GM23338 (cell line): ENCODE data around the gene ASTL. TPM values are rescaled to one million over a fixed set of nuclear protein-coding genes. Genes with fewer than 3 reads are reported as not detected.

Source experiments
- ATAC-seq: fragments of 200-7000 bp; cut with Tn5 transposase; 3 replicates; pipeline ENCODE4 v1.9.1; 2020
- DNase-seq: peaks from one replicate; pipeline ENCODE4 v3.0.0-alpha.2; 2015; ENCODE audit warnings: low spot score
- H2AFZ ChIP-seq: fragments of 200-600 bp; sonication (generic); 2 replicates; pipeline ENCODE4 v1.8.0; 2016; ENCODE audit warnings: antibody characterized with exemption, mild to moderate bottlenecking, moderate library complexity
- H3F3A ChIP-seq: fragments of 200-600 bp; sonication (generic); replicated peaks from 2 replicates; pipeline ENCODE4 v1.8.0; 2017; ENCODE audit warnings: antibody characterized with exemption, mixed run types, low read depth
- H3K27ac ChIP-seq: fragments of 200-600 bp; sonication (generic); 2 replicates; pipeline ENCODE4 v1.6.1; 2016; ENCODE audit warnings: low read depth
- H3K27me3 ChIP-seq: fragments of 200-600 bp; sonication (generic); 2 replicates; pipeline ENCODE4 v1.8.0; 2016; ENCODE audit warnings: mild to moderate bottlenecking, mixed run types, moderate library complexity; ENCODE audit not compliant: insufficient read depth
- H3K36me3 ChIP-seq: fragments of 200-600 bp; sonication (generic); 2 replicates; pipeline ENCODE4 v1.8.0; 2016; ENCODE audit warnings: mild to moderate bottlenecking; ENCODE audit not compliant: insufficient read depth
- H3K4me1 ChIP-seq: fragments of 200-600 bp; sonication (generic); 2 replicates; pipeline ENCODE4 v1.8.0; 2016; ENCODE audit warnings: mild to moderate bottlenecking, moderate library complexity; ENCODE audit not compliant: insufficient read depth
- H3K4me2 ChIP-seq: fragments of 200-600 bp; sonication (generic); 2 replicates; pipeline ENCODE4 v1.7.1; 2017; ENCODE audit warnings: mixed run types
- H3K4me3 ChIP-seq: fragments of 200-600 bp; sonication (generic); 2 replicates; pipeline ENCODE4 v1.6.1; 2016; ENCODE audit warnings: mixed run types
- H3K79me2 ChIP-seq: fragments of 200-600 bp; sonication (generic); replicated peaks from 2 replicates; pipeline ENCODE4 v1.8.0; 2017; ENCODE audit warnings: mild to moderate bottlenecking; ENCODE audit not compliant: insufficient read depth
- H3K9me2 ChIP-seq: fragments of 200-600 bp; sonication (generic); 2 replicates; pipeline ENCODE4 v1.8.0; 2017; ENCODE audit not compliant: insufficient read depth
- H4K20me1 ChIP-seq: fragments of 200-600 bp; sonication (generic); replicated peaks from 2 replicates; pipeline ENCODE4 v1.8.0; 2017; ENCODE audit warnings: mild to moderate bottlenecking; ENCODE audit not compliant: insufficient read depth
- H3K27ac Mint-ChIP-seq: 2 replicates; pipeline ENCODE4 v1.8.0; 2020; ENCODE audit warnings: inconsistent platforms, mild to moderate bottlenecking, moderate library complexity, mixed read lengths
- H3K27me3 Mint-ChIP-seq: 3 replicates; pipeline ENCODE4 v1.8.0; 2022; ENCODE audit warnings: low read depth, mild to moderate bottlenecking, moderate library complexity, mixed read lengths, inconsistent platforms; ENCODE audit not compliant: insufficient read depth, poor library complexity
- H3K36me3 Mint-ChIP-seq: 3 replicates; pipeline ENCODE4 v1.8.0; 2021; ENCODE audit warnings: low read depth, mild to moderate bottlenecking, inconsistent platforms, moderate library complexity, mixed read lengths
- H3K4me1 Mint-ChIP-seq: 3 replicates; pipeline ENCODE4 v1.8.0; 2020; ENCODE audit warnings: mild to moderate bottlenecking, inconsistent platforms, mixed read lengths
- H3K4me3 Mint-ChIP-seq: 3 replicates; pipeline ENCODE4 v1.8.0; 2021; ENCODE audit warnings: moderate library complexity, mild to moderate bottlenecking, inconsistent platforms, mixed read lengths
- H3K9me3 Mint-ChIP-seq: 3 replicates; pipeline ENCODE4 v1.8.0; 2020; ENCODE audit warnings: moderate library complexity, mild to moderate bottlenecking, inconsistent platforms, mixed read lengths
- EZH2 ChIP-seq: fragments of 200-600 bp; sonication (generic); IDR thresholded peaks from one replicate; pipeline ENCODE4 v1.8.0; 2017; ENCODE audit warnings: antibody characterized with exemption, mild to moderate bottlenecking, low read depth; ENCODE audit not compliant: unreplicated experiment
- EZH2phosphoT487 ChIP-seq: fragments of 200-600 bp; sonication (generic); IDR thresholded peaks from one replicate; pipeline ENCODE4 v1.8.1; 2018; ENCODE audit warnings: antibody characterized with exemption; ENCODE audit not compliant: unreplicated experiment
- JUNB ChIP-seq: IDR thresholded peaks from one replicate; pipeline ENCODE4 v1.6.1; 2016; ENCODE audit warnings: antibody characterized with exemption; ENCODE audit not compliant: unreplicated experiment
- NANOG ChIP-seq: IDR thresholded peaks from 2 replicates; pipeline ENCODE4 v1.6.1; 2016; ENCODE audit warnings: antibody characterized with exemption, borderline replicate concordance
- POLR2AphosphoS5 ChIP-seq: IDR thresholded peaks from 2 replicates; pipeline ENCODE4 v1.6.1; 2016; ENCODE audit warnings: antibody characterized with exemption, low read depth
- ZNF114 ChIP-seq: fragments of 250-450 bp; sonication (Bioruptor Pico); IDR thresholded peaks from 2 replicates; pipeline ENCODE4 v1.5.0; 2020; ENCODE audit warnings: mild to moderate bottlenecking, moderate library complexity
- polyA plus RNA-seq: library from polyadenylated mRNA; unstranded; fragments of >200 nt; fragmentation: Nextera tagmentation; extraction: Ambion mirVana; gene quantifications from 2 replicates; pipeline ENCODE4 v1.2.1, GENCODE V29; 2016
- total RNA-seq: library from RNA; depleted of rRNA; stranded (reverse); fragments of >200 nt; shearing (Covaris generic); gene quantifications from 2 replicates; pipeline ENCODE4 v1.2.3, GENCODE V29; 2014
- TF ChIP-seq, protein P1 (sequence below): fragments of 250-450 bp; sonication (Bioruptor Pico); IDR thresholded peaks from 2 replicates; pipeline ENCODE4 v1.5.0; 2020; ENCODE audit warnings: mild to moderate bottlenecking, moderate library complexity
- TF ChIP-seq, protein P2 (sequence below), 2 experiments: fragments of 200-600 bp in 1 of 2; sonication (generic) in 1 of 2; conservative IDR thresholded peaks; 2 replicates each; pipeline versions ENCODE4 v1.5.1 to v1.6.1; 2016 to 2017; ENCODE audit warnings: antibody characterized with exemption in 2 of 2, low read depth in 2 of 2, mild to moderate bottlenecking in 2 of 2, moderate library complexity in 1 of 2
- TF ChIP-seq, protein P3 (sequence below): IDR thresholded peaks from one replicate; pipeline ENCODE4 v1.6.1; 2018; ENCODE audit warnings: antibody characterized with exemption; ENCODE audit not compliant: unreplicated experiment

ASTL gene
- total and polyA plus RNA-seq, 2 experiments from 2014 or later = 0.23 TPM; not detected in 1

DNA sequence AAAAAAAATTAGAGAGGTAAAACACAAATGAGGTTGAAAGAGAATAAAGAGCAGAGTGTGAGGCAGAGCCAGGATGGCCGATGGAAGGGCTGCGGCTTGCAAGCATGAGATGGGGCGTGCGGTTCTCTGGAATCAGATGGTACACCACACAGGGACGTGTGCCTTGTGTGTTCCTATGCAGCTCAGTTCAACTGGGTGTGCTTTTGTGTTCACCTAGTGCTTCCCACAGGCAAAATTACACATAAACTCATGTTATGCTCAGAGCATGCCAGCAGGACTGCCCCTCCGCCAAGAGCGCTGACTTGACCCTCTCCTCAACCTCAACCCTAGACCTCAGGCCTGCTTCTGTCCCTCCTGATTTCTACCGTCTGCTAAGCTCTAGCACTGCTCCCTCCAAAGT lies 45.9 kb upstream of the ASTL start (continued):
- TF ChIP-seq, protein P1, sequence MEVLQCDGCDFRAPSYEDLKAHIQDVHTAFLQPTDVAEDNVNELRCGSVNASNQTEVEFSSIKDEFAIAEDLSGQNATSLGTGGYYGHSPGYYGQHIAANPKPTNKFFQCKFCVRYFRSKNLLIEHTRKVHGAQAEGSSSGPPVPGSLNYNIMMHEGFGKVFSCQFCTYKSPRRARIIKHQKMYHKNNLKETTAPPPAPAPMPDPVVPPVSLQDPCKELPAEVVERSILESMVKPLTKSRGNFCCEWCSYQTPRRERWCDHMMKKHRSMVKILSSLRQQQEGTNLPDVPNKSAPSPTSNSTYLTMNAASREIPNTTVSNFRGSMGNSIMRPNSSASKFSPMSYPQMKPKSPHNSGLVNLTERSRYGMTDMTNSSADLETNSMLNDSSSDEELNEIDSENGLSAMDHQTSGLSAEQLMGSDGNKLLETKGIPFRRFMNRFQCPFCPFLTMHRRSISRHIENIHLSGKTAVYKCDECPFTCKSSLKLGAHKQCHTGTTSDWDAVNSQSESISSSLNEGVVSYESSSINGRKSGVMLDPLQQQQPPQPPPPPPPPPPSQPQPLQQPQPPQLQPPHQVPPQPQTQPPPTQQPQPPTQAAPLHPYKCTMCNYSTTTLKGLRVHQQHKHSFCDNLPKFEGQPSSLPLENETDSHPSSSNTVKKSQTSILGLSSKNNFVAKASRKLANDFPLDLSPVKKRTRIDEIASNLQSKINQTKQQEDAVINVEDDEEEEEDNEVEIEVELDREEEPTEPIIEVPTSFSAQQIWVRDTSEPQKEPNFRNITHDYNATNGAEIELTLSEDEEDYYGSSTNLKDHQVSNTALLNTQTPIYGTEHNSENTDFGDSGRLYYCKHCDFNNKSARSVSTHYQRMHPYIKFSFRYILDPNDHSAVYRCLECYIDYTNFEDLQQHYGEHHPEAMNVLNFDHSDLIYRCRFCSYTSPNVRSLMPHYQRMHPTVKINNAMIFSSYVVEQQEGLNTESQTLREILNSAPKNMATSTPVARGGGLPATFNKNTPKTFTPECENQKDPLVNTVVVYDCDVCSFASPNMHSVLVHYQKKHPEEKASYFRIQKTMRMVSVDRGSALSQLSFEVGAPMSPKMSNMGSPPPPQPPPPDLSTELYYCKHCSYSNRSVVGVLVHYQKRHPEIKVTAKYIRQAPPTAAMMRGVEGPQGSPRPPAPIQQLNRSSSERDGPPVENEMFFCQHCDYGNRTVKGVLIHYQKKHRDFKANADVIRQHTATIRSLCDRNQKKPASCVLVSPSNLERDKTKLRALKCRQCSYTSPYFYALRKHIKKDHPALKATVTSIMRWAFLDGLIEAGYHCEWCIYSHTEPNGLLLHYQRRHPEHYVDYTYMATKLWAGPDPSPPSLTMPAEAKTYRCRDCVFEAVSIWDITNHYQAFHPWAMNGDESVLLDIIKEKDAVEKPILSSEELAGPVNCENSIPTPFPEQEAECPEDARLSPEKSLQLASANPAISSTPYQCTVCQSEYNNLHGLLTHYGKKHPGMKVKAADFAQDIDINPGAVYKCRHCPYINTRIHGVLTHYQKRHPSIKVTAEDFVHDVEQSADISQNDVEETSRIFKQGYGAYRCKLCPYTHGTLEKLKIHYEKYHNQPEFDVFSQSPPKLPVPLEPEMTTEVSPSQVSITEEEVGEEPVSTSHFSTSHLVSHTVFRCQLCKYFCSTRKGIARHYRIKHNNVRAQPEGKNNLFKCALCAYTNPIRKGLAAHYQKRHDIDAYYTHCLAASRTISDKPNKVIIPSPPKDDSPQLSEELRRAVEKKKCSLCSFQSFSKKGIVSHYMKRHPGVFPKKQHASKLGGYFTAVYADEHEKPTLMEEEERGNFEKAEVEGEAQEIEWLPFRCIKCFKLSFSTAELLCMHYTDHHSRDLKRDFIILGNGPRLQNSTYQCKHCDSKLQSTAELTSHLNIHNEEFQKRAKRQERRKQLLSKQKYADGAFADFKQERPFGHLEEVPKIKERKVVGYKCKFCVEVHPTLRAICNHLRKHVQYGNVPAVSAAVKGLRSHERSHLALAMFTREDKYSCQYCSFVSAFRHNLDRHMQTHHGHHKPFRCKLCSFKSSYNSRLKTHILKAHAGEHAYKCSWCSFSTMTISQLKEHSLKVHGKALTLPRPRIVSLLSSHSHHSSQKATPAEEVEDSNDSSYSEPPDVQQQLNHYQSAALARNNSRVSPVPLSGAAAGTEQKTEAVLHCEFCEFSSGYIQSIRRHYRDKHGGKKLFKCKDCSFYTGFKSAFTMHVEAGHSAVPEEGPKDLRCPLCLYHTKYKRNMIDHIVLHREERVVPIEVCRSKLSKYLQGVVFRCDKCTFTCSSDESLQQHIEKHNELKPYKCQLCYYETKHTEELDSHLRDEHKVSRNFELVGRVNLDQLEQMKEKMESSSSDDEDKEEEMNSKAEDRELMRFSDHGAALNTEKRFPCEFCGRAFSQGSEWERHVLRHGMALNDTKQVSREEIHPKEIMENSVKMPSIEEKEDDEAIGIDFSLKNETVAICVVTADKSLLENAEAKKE (CRISPR knock-in tag) = no peak
- TF ChIP-seq EZH2phosphoT487 (no peak), JUNB (no peak)
- TF ChIP-seq, protein P2, sequence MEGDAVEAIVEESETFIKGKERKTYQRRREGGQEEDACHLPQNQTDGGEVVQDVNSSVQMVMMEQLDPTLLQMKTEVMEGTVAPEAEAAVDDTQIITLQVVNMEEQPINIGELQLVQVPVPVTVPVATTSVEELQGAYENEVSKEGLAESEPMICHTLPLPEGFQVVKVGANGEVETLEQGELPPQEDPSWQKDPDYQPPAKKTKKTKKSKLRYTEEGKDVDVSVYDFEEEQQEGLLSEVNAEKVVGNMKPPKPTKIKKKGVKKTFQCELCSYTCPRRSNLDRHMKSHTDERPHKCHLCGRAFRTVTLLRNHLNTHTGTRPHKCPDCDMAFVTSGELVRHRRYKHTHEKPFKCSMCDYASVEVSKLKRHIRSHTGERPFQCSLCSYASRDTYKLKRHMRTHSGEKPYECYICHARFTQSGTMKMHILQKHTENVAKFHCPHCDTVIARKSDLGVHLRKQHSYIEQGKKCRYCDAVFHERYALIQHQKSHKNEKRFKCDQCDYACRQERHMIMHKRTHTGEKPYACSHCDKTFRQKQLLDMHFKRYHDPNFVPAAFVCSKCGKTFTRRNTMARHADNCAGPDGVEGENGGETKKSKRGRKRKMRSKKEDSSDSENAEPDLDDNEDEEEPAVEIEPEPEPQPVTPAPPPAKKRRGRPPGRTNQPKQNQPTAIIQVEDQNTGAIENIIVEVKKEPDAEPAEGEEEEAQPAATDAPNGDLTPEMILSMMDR (conservative IDR thresholded peaks at IDR 0.05; ENCODE audit: low read depth in 2 of 2) = no peak

DNA sequence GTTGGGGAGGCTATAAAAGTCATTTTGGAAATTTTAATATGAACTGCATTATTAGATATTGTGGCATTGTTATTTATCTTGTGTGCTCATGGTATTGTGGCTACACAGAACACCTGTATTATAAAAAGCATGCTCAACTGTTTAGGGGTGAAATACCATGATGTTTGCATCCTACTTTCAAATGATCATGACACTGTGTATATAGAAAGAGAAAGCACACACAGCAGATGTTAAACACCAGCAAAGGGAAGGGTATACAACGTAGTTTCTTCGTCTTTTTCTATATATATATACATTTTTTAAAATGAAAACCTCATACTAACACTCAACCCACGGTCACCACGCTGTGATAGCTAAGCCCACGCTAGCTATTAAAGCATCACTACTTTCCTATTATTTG lies 43.2 kb upstream of the ASTL start:
- peaks cover 17% of the 10 kb centered on the region for H3K36me3 ChIP-seq
- DNase-seq = no peak
- no peaks in the 10 kb centered on the region for H3K4me1 Mint-ChIP-seq
- TF ChIP-seq NANOG = no peak
- TF ChIP-seq, protein P3, sequence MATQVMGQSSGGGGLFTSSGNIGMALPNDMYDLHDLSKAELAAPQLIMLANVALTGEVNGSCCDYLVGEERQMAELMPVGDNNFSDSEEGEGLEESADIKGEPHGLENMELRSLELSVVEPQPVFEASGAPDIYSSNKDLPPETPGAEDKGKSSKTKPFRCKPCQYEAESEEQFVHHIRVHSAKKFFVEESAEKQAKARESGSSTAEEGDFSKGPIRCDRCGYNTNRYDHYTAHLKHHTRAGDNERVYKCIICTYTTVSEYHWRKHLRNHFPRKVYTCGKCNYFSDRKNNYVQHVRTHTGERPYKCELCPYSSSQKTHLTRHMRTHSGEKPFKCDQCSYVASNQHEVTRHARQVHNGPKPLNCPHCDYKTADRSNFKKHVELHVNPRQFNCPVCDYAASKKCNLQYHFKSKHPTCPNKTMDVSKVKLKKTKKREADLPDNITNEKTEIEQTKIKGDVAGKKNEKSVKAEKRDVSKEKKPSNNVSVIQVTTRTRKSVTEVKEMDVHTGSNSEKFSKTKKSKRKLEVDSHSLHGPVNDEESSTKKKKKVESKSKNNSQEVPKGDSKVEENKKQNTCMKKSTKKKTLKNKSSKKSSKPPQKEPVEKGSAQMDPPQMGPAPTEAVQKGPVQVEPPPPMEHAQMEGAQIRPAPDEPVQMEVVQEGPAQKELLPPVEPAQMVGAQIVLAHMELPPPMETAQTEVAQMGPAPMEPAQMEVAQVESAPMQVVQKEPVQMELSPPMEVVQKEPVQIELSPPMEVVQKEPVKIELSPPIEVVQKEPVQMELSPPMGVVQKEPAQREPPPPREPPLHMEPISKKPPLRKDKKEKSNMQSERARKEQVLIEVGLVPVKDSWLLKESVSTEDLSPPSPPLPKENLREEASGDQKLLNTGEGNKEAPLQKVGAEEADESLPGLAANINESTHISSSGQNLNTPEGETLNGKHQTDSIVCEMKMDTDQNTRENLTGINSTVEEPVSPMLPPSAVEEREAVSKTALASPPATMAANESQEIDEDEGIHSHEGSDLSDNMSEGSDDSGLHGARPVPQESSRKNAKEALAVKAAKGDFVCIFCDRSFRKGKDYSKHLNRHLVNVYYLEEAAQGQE = no peak
- no peak for TF ChIP-seq POLR2AphosphoS5
- TF ChIP-seq ZNF114 (CRISPR knock-in tag) = no peak
- TF ChIP-seq EZH2 = no peak

More for the DNA sequence above, 43.2 kb upstream of the ASTL start:
- H3K27ac ChIP-seq = no peak overlapping the region
- peaks cover 5% of the 10 kb centered on the region for H3K27me3 Mint-ChIP-seq
- peaks cover 28% of the 10 kb centered on the region for H3K36me3 Mint-ChIP-seq
- H3F3A ChIP-seq = 0 out of 2 replicates have a peak, but pooled peaks cover 9% of the 10 kb centered on the region
- no peak overlapping the region for H3K4me3 ChIP-seq
- H3K9me2 ChIP-seq = no peaks in the 10 kb centered on the region
- ATAC-seq = no peak
- peaks cover 7% of the 10 kb centered on the region; the same call in 1 of the 2 replicates for H4K20me1 ChIP-seq
- no peaks in the 10 kb centered on the region for H3K79me2 ChIP-seq
- no peak overlapping the region for H3K4me3 Mint-ChIP-seq
- H3K27me3 ChIP-seq = no peaks in the 10 kb centered on the region
- H3K4me1 ChIP-seq = no peaks in the 10 kb centered on the region
- no peak overlapping the region for H3K27ac Mint-ChIP-seq
- no peaks in the 10 kb centered on the region for H3K9me3 Mint-ChIP-seq
- no peak overlapping the region for H3K4me2 ChIP-seq
- no peak overlapping the region for H2AFZ ChIP-seq
